GM18867 (cell line): ENCODE results near the gene SLC16A13.
"Not testable (repeated sequence)": the region's sequence is repeated elsewhere in the genome, so short reads cannot be mapped to it uniquely, and the experiment has no call there.

Experiments
- ATAC-seq: cut with Tn5 transposase; IDR thresholded peaks from one replicate; pipeline ENCODE4 v1.9.1; 2021; ENCODE audit warnings: mild to moderate bottlenecking, moderate library complexity; ENCODE audit not compliant: unreplicated experiment

SLC16A13 gene

GRCh38 chr17:7060165-7060891 is 24.5 kb downstream of the SLC16A13 start:
- no peak for ATAC-seq

GRCh38 chr17:7063518-7064094 is 27.8 kb downstream of the SLC16A13 start:
- ATAC-seq: no peak

GRCh38 chr17:7064261-7064660 is 28.4 kb downstream of the SLC16A13 start:
- ATAC-seq: no peak

- ATAC-seq: no peak
Observed at GRCh38 chr17:7067198-7067597, 31.4 kb downstream of the SLC16A13 start.

GRCh38 chr17:7068268-7068667 is 32.5 kb downstream of the SLC16A13 start:
- ATAC-seq: no peak

GRCh38 chr17:7070712-7071111 is 34.9 kb downstream of the SLC16A13 start:
- no peak for ATAC-seq

GRCh38 chr17:7072406-7072805 is 36.6 kb downstream of the SLC16A13 start:
- ATAC-seq: no peak

- no peak for ATAC-seq
Observed at GRCh38 chr17:7074931-7075330, 39.1 kb downstream of the SLC16A13 start.

GRCh38 chr17:7077911-7078546 is 42.2 kb downstream of the SLC16A13 start:
- no peak for ATAC-seq

GRCh38 chr17:7078711-7079110 is 42.9 kb downstream of the SLC16A13 start:
- no peak for ATAC-seq

- ATAC-seq: no peak
Observed at GRCh38 chr17:7079581-7080455, 44.0 kb downstream of the SLC16A13 start, which contains the start of gene CLEC10A. Gene CLEC10A, minus strand, starts transcription at chr17:7080251. Its CDS starts 1,439 bp downstream, at chr17:7078812.

- no peak for ATAC-seq
Observed at GRCh38 chr17:7080456-7081041, 44.7 kb downstream of the SLC16A13 start.

- no peak for ATAC-seq
Observed at GRCh38 chr17:7081341-7082062, 45.7 kb downstream of the SLC16A13 start.

- ATAC-seq: no peak
Observed at GRCh38 chr17:7083592-7083991, 47.8 kb downstream of the SLC16A13 start.

GRCh38 chr17:7084088-7084487 is 48.3 kb downstream of the SLC16A13 start:
- no peak for ATAC-seq

GRCh38 chr17:7088442-7088841 is 52.6 kb downstream of the SLC16A13 start:
- ATAC-seq: not testable (repeated sequence)

- ATAC-seq: not testable (repeated sequence)
Observed at GRCh38 chr17:7089570-7089969, 53.8 kb downstream of the SLC16A13 start.
